HG03565 (cell line): ENCODE measurements around the gene CLDN15.
"Not testable (repeated sequence)": the region's sequence is repeated elsewhere in the genome, so short reads cannot be mapped to it uniquely, and the experiment has no call there.

Source experiments
- ATAC-seq: cut with Tn5 transposase; IDR thresholded peaks from one replicate; pipeline ENCODE4 v1.9.1; 2021; ENCODE audit warnings: mild to moderate bottlenecking, moderate library complexity; ENCODE audit not compliant: unreplicated experiment

The CLDN15 gene

DNA sequence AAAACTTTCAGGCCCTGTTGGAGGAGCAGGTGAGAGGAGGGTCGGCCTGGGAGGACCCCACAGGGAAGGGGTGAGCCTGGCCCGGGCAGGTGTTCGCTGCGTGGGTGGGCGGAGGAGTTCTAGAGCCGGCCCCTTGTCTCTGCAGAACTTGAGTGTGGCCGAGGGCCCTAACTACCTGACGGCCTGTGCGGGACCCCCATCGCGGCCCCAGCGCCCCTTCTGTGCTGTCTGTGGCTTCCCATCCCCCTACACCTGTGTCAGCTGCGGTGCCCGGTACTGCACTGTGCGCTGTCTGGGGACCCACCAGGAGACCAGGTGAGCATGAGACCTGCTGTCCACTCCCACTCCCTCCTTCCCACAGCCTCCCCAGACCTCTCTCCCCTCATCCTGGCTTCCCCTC is 14.1 kb downstream of the CLDN15 start:
- ATAC-seq: no peak

DNA sequence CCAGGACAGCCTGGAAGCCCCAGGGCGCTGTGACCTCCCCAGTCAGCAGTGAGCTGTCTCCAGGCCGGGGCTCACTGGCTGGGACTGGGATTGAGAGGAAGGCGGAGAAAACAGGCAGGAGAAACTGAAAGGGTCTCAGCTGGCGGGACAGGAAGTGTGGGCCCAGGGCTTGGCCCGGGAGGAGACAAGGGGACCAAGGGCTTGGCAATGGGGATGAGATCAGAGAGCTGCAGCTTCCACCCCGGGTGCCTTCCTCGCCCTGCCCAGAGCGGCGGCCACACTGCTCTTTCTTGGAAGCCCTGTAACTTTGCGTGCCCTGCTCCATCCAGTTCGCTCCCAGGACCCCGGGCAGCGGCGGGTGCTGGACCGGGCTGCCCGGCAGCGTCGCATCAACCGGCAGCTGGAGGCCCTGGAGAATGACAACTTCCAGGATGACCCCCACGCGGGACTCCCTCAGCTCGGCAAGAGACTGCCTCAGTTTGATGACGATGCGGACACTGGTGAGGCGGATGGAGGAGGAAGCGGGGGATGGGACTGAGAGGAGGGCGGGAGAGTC is 15.2 kb downstream of the CLDN15 start:
- ATAC-seq: no peak

DNA sequence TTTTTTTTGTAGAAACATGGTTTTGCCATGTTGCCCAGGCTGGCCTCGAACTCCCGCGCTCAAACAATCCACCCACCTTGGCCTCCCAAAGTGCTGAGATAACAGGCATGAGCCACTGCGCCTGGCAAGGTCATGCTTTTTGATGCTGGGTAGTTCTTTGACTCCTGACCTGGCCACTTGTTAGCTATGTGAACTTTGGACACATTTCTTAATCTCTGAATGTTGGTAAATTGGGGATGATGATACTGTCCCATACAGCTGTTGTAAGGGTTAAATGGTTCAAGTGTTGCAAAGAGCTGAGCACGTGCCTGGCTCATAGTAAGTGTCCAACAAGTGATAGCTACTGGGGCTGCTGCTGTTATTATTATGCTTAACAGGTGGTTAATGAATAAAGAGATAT is 17.3 kb downstream of the CLDN15 start:
- no peak for ATAC-seq

DNA sequence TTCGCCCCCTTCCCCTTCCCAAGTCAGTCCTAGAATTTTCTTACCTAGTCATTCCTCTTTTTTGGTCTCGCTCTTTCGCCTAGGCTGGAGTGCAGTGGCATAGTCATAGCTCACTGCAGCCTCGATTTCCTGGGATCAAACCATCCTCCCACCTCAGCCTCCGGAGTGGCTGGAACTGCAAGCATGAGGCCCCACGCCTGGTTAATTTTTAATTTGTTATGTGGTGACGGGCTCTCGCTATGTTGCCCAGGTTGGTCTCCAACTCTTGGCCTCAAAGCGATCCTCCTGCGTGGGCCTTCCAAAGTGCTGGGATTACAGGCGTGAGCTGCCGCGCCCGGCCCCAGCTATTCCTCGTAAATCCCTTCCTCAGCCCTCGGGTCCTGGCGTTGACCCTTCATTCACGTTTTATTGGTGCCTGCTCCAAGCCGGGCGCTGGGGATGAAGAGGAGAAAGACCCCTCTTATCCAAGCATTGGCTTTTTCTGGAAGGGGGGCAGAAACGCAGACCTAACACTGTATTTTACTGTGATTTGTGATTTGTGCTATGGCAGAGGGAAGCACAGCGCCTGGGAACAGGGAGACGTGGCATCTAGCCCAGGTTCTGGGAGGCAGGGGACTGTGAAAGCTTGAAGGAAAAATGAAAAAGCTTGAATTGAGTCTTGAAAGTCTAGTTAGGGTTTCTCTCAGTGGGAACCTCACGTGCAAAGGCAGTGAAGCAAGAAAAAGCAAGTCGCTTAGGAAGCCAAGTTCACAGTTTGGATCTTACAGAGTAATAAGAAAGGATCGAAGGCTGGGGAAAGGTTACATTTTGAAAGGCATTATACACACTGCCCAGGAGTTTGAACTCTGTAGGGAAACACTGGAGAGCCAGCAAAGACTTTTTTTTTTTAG is 19.1 kb downstream of the CLDN15 start:
- no peak for ATAC-seq

DNA sequence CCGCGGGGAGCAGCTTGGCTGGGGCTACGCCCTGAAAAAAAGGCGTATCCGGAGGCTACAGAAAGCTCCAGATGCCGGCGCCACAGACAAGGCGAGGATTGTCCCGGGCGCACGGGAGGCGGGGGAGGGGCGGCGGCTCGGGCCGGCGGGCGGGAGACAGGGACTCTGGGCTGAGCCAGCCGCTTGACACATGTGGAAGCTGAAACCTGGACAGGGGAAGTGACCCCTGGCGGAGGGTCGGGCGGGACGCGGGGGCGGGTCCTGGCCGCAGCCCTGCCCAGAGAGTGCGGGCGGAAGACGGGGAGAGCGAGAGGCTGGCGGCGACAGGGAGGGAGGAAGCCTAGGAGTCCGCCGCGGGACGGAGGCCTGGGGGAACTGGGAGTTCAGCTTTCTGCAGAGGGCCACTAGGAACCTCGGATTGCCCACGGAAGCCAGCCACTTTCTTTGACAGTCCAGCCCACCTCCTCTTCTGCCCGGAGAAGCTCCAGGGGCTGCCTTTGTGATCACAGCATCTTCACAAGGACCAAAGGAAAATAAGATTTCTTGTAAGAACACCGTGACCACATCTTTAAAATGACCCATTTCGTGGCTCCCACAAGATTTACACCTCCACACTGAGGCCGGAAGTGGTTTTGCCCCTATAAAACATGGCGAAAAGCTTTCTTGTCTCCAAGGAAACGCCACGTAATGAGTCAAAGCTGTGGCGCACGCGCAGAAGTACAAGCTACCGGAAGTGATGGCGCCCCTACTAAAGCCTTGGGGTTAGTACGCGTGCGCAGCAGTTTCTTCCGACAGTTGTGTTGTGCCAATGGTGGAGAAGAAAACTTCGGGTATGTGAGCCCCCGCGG is 20.0 kb downstream of the CLDN15 start, which contains the start of the genes PLOD3 and ZNHIT1:
Gene PLOD3, minus strand, starts transcription at position 194 of the 848 bp plus-strand sequence. CDS start 307 bp downstream, outside the sequence.
Gene ZNHIT1, plus strand, starts transcription at position 778 of the 848 bp plus-strand sequence. Its CDS starts 31 bp downstream, at position 809.
- ATAC-seq: peak; percentile 69

DNA sequence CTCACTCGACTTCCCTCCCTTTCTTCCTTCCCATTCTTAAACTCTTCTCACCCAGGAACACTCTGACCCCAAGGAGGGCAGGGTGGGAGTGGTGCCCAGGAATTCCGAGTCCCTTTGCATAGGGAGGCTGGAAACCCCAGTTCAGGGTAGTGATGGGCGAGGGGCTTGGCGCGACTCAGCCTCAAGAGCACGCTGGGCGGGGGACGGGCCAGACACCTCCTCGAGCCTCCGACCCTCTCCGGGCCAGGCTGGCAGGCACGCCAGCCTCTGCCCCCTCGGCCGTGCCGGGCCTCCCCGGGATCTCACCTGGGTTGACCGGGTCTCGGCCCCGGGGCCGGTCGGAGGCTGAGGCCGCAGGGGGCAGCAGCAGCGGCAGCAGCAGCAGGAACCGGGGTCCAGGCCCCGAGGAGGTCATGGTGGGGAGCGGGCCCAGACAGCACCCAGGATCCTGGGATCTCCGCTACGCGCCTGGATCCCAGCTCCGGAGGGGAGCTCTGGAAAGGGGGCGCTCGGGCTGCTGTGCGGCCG is 20.7 kb downstream of the CLDN15 start:
- peak; percentile 6 for ATAC-seq

DNA sequence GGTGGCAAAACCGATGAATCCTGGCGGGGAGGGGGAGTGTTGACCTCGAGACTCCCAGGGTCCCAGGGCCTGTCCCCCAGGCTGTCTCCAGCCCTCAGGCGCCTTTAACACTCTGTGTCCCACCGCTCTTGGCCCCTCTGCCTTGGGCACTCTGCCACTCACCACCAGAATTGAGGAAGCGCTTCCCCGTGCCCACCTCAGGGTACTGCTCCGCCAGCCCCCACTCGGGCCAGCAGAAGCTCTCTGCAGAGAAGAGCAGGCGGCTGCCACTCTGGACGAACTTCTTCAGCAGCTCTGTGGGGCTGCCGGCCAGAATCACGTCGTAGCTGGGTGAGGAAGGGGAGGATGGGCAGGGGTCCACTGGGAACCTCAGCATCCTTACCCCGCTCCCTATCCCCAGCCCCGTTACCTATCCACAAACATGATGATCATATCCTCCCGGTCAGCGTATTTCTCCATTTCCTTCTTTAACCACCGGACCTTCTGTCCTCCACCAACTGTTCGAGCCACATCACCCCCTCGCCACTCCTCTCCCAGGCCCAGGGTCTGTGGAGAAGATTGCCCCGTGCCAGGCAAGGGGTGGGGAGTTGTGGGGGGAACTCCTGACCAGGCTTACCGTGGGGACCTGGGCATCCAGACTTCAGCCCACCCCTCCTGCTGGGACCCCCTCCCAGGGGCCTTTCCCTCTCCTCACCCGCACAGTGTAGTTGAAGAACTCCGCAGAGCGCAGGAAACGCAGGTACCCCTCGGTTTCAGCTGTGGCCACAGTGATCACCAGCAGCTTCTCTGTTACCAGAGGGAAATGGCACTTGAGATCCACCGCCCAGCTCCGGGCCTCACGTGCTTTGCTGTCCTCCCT is 21.4 kb downstream of the CLDN15 start:
- no peak for ATAC-seq

DNA sequence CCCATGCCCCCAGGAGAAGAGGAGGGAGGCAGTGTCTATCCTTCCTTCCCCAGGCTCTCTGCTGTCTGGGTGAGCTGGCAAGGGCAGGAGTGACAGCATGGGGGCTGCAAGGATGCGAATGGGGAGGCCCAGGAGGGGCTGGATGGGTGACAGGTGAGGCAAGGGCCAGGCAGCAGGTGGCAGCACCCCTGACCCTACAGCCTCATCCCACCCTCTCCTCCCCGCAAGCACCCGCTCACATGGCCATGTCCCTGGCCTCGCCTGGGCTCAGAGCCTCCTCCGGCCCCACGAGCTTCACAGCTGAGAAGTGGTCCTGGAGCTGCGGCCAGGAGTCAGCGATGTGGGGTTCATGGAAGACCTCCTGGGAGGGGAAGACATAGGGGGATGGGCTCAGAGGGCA is 25.6 kb downstream of the CLDN15 start:
- no peak for ATAC-seq

DNA sequence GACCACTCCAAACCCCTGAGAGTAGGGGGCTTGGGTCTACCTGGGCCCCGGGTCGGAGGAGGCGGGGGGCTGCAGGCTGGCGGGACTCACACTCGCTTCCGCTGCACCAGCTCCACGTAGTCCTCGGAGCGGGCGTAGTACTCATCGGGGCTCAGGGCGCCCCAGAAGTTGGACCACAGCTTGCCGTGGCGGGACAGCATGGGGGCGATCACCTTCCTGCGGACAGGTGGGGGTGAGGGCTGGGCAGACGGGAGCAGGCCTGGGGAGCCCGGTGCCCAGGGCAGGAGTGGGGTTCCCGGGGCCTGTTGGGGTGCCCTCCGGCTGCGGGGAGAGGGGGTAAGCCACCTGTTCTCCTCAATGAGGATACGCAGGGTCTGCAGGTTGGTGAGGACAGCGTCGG is 26.1 kb downstream of the CLDN15 start:
- no peak for ATAC-seq

DNA sequence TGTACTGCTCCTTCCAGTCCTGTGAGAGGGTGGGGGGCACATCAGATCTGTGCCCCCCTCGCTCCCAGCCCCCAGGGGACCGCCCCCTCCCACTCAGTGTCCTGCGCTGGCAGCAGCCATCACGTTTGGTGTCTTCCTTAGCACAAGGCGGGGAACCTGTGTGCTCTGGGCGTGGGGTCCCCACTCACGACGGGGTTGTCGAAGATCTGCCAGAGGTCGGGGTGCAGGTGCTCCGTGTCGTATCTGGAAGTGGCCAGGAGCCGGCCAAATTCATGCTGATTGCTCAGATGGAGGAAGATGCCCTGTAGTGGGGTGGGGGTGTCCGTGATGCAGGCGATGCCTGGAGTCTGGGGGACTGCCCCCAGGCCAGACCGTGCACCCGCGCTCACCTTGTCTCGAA is 27.5 kb downstream of the CLDN15 start:
- ATAC-seq: no peak

DNA sequence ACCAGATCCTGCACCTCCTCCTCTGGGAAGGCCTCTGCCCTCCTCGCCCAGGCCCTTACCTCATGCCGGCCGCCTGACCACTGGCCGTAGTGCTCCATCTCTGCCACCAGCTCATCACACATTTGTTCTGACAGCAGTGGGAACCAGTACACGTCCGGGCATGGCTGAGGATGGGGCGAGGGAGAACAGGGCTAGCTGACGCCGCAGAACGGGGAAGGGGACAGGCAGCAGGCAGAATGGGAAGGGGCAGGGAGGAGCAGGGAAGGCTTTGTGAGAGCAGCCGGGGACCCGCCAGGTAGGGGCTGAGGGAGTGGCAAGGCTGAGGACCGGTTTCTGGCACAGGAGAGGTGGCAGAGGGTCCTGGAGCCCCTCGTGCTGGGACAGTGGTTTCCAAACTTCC is 28.8 kb downstream of the CLDN15 start:
- ATAC-seq: no peak

DNA sequence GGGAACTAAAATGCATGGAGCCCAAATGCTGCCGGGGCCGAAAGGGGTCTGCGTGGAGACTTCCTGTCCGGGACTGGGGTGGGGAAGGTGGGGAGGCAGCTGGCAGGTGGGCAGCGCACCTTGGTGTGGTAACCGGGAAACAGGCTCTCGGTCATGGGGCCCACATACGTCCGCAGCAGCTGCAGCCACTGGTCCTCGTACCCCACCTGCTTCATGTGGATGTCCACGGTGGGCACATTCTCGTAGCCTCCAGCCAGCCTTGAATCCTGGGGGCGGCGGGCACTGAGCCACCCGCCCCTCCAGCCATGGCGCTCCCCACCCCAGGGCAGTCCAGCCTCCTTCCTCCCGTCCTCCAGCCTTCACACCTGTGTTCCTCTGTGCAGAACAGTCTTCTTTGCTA is 30.1 kb downstream of the CLDN15 start:
- ATAC-seq: no peak

DNA sequence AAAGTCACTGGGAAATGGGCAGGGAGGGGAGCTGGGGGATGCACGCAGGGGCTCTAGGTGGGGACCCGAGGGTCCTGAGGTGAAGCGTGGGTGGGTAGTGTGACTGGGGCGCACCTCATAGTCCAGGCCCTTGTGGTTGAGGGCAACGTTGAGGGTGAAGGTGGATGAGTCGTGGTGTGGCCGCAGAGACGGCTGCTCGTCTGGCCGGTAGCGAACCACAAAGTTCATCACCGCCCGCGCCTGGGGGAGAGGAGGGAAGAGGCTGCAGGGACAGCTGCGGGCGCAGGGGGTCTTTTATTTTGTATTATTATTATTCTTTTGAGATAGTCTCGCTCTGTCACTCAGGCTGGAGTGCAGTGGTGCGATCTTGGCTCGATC is 30.9 kb downstream of the CLDN15 start:
- ATAC-seq: no peak

DNA sequence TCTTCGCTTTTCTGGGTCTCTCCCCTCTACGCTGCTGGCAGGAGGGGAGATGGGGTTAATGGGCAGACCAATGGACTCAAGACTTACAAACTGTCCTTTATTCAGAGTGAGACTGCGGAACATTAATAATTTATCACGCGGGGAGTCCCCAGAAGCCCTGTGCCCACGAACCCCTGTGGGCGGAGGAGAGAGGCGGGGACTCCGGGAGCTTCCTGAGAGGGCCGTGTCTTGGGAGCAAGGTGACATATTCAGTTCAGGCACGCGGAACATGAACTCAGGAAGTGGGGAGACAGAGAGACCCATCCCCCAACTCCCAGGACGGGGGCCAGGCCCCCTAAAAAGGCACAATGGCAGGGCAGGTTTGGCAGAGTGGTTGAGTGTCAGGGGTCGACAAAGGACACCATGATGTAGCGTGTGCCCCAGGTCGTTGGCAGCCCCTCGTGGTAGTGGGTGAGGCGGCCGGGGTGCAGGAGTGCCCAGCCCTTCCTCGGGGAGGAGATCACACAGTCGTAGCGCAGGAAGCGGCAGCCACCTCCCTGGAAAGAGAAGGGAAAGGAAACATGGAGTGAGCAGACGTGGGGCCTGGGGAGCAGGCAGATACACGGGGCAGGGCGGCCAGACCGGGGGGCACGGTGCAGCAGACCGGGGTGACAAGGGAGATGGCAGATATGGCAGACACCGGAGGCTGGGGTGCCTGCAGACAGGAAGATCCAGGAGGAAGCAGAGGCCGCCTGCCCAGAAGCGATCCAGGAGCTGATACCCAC is 31.5 kb downstream of the CLDN15 start:
- ATAC-seq: no peak

DNA sequence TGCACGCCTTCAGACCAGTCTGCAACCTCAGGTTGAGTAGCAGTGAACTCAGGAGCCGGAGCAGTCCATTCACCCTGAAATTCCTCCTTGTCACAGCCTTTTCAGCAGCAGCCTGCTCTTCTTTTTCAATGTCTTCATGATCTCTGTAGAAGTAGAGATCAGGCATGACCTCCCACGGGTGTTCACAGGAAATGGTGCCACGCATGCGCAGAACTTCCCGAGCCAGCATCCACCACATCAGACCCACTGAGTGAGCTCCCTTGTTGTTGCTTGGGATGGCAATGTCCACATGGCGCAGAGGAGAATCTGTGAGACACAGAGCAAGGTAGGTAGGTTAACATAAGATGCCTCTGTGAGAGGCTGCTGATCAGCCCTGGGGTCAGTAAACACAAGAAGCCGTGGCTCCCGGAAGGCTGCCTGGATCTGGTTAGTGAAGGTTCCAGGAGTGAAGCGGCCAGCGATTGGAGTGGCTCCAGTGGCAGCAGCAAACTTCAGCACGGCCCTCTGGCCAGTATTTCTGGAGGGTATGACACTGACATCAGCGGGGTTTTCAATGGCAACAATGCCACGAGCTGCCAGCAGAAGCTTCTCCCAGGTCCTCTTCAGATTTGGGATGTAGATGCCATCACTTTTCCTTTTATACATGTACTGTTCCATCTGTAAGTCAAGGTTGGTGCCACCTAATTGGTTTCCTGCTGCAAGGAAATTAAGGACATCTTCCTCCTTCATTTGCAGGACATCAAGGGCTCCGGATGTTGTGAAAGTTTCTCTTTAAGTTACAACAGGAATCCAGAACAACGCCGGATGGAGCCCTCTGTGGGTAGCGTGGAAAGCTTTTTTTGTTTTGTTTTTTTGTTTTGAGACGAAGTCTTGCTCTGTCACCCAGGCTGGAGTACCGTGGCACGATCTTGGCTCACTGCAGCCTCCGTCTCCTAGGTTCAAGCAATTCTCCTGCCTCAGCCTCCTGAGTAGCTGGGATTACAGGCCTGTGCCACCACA is 33.6 kb downstream of the CLDN15 start:
- ATAC-seq: not testable (repeated sequence)

DNA sequence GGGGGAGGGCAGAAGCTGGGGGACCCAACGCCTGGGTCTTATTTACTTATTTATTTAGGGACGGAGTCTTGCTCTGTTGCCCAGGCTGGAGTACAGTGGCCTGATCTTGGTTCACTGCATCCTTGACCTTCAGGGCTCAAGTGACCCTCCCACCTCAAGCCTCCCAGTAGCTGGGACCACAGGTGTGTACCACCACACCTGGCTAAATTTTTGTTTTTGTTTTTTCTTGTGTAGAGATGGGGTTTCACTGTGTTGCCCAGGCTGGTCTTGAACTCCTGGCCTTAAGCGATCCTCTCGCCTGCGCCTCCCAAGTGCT is 35.0 kb downstream of the CLDN15 start:
- no peak for ATAC-seq

DNA sequence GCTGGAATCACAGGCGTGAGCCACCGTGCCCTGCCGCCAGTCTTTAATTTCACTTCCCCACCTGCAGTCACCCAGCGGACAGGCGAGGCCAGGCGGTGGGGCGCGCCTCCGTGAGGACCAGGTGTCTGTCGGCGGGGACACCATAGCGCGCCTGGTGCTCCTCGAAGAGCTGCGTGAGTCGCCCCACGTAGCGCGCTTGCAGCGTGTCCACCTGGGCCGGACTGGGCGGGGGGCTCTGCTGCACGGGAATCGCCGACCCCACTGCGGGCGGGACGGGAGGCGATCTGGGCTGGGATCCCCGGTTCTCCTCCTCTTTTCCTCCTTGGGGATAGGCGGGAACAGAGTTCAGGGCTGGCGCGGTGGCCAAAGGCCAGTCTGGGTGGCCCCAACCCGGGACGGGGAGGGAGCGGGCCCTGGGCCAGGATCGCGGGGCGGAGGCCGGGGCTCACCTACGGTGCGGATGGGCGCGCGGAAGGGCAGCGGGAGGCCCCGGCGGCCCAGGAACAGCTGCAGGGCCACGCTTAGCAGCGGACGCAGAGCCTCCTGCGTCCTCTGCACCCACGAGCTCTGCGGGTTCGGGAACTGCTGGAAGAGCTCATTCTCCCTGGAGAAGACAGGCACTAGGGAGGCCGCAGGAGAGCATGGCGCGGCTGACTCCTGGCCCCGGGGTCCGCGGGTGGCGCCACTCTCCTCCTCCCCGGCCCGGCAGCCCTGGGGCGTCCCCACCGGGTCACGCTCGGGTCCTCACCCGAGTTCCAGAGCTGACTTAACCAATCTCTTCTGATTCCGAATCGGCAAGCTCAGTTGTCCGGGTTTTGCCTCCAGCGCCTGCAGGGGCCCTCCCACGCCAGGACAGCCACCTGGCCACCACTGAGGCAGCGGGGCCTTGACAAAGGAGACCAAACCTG is 35.7 kb downstream of the CLDN15 start:
- no peak for ATAC-seq
